ENCODE measurements around the gene TACSTD2.
"Not testable (repeated sequence)": the region's sequence is repeated elsewhere in the genome, so short reads cannot be mapped to it uniquely, and the experiment has no call there.

TACSTD2 gene

DNA sequence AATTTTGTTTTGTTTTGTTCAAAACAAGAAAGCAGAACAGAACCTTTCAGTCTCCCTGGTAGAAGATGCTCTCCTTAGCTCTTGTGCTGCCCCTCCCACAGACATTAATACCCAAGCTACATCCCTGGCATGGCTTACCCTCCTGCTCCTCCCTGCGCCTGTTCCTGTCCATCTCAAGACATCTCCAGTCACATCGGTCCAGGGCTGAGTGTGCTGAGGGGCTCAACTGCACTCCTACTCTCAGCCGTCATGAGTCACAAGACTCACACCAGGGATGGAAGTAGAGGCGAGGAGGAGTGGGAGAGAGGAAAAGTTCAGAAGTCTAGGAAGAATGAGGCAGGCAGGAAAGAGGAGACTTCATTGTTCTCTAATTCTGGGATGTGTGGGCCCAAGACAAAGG, 9.2 kb upstream of the TACSTD2 start:
- DNase-seq, result no peak

- DNase-seq, result no peak
Observed at GRCh38 chr1:58585581-58586151, 8.6 kb upstream of the TACSTD2 start.

DNA sequence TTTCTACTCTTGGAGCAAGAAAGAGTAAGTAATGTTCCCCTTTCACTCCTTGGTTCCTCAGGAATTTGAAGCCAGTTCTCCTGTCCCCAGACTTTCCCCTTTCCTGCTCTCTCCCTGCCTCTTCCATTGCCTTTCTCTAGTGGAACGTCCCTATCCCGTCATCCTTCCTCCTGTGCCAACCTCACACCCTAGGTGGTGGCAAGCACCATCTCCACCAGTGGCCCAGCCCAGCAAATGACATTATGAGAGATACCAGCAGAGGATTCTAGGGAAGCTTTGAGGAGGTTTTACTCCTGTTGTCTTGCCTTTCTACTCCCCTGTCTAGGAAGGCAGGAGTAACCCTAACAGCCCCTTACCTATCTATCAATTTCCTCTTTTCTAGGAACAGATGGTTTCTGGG, 8.1 kb upstream of the TACSTD2 start:
- DNase-seq, result no peak

- peak; percentile 73 for DNase-seq
Observed at GRCh38 chr1:58584082-58584895, 7.2 kb upstream of the TACSTD2 start.

GRCh38 chr1:58583496-58583895, 6.4 kb upstream of the TACSTD2 start:
- DNase-seq, result peak; percentile 85

GRCh38 chr1:58582143-58582542, 5.1 kb upstream of the TACSTD2 start:
- DNase-seq, result not testable (repeated sequence)

DNA sequence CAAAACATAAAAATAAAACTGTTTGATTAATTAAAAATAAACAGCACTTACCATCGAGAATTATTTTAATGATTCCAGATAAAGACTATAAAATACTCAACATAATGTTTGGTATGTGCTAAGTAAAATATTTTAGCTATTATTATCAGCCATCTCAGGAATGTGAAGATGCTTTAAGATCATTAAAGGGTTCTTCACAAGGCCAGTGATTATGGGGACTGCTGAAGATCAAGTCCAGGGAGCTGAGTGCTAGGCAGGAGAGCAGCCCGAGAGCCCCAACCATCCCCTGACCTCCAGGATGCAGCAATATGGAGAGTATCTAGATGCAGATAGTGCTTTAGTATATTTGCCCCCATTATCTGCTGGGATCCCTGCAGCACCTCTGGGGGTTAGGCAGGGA, 4.6 kb upstream of the TACSTD2 start:
- DNase-seq, result no peak

- DNase-seq, result peak; percentile 25
Observed at GRCh38 chr1:58580186-58580585, 3.1 kb upstream of the TACSTD2 start.

GRCh38 chr1:58577654-58578030, 590 bp upstream of the TACSTD2 start:
- no peak for DNase-seq

- no peak for DNase-seq
Observed at GRCh38 chr1:58576325-58576726, 726 bp downstream of the TACSTD2 start.

- DNase-seq, result no peak
Observed at GRCh38 chr1:58575551-58576324, 1.3 kb downstream of the TACSTD2 start.

DNA sequence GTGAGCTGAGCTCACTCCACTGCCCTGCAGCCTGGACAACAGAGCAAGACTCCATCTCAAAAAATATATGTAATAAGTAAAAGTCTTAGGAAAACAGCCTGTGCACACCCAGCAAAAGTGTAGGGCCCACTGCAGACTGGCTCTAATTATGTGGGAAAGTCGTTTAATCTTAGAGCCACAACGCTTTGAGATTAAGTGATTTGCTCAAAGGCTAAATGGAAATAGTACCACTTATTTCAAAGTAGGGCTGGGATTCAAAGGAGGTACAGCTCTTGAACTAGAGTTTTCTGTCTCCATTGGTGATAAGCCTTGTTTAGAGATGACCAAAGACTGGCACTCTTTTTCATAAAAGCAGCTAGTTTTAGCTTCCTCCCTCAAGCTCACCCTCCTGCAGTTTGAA, 2.2 kb downstream of the TACSTD2 start:
- no peak for DNase-seq

DNA sequence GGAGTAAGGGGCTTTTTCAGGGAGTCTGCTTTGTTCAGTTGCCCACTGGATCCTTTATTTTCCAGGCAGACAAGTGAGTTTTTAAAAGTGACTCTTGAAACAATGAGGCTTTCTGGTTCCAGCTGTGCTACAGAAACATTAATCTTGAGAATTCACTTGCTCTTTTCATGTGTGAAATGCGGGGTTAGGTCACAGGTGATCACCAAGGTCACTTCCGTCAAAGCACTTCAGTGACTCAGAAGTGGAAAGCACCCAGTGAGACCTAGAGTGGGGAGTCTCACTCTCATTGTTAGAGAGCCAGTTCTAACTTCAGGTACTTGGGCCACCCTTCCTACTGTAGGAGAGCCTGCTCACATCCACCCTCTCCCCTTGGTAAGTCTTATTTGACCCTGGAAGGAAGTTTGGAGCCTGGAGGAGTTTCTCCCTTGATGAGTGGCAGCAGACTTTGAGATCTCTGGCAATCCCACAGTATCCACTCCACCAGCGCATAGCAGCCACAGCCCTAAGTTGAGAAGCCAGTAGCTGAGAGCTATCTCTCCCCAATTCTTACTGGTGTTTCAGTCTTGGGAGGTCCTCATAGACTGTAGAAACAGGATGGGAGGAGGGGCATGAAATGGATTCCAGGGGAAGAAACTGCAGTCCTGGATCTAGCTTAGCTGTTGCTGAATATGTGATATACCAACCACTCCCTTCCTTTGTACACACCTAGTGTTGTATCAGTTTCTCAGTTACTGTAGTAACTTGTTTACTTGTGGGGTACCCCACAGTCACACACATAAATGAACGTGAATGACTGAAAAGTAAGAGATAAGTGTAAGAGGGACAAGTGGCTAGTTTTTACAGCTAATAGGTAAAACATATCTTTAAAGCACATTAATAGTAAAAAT, 3.1 kb downstream of the TACSTD2 start:
- DNase-seq, result no peak

- no peak for DNase-seq
Observed at GRCh38 chr1:58573138-58573537, 3.9 kb downstream of the TACSTD2 start.

DNA sequence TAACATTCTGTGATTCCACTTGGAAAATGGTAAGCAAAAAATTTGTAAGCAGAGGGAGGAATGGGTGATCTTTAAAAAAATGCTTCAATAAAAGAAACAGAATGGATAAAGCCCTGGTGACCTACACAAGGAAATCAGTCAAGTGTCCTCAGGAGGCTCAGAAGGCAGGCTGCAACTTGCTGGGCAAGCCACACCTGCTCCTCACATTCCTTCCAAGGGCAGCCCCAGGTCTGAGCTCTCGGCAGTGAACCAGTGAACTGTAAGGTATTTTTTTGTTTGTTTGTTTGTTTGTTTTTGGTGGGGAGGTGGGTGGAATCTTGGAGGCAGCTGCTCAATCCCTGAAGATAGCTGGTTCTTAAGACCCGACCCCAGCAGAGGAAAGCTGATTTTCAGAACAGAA, 4.4 kb downstream of the TACSTD2 start:
- DNase-seq, result no peak

DNA sequence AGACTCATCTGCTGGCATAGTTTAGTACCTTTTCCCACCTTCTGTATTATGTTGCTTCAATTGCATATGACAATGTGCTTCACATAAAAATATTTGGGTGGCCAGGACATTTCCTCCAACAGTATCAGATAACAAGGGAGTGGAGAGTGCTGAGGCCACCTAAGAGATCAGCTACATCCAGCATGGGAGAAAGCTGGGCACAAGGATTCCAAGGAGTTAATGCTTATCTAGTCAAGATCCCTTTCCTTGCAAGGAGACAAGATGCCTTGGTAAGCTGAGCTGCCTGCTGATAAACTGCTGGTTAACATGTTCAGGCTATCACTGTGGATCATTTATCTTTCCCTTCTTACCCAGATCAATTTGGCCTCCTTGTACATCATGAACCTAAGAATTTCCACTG, 5.4 kb downstream of the TACSTD2 start:
- DNase-seq, result no peak

DNA sequence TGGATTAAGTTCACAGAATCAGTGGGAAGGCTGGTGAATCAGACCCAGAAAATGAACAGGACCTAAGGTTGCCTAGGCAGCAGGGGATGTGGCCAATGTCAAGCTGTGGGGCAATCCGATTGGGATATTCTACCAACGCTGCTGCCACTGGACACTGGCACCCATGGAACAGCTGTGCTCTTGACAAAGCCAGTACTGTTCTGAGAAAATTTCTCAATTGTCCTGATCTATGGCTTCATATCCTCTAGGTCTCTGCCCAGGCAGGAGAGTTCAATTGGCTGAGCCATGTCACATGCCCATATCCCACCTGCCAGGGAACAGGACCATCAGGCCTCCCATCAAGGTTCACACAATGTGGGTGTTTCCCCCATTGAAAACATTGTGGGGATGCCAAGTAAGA, 6.2 kb downstream of the TACSTD2 start:
- DNase-seq, result no peak

DNA sequence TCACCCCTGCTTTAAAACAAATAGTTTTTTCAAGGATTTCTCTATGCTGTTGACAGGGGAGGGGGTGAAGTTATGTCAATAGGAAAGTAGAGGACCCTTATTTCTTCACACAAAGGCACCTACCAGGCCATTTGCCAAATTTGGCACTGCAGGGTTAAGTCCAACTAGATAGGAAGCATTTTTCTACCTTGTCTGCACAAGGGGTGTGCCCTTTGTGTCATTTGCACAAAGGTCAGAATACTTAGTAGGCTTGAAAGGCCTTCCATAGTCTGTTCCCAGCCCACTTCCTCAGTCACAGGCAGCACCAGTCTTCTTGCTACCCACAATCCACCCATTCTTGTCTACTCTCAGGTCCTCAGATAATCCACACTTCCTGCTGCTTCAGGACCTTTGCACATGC, 7.0 kb downstream of the TACSTD2 start:
- DNase-seq, result no peak

DNA sequence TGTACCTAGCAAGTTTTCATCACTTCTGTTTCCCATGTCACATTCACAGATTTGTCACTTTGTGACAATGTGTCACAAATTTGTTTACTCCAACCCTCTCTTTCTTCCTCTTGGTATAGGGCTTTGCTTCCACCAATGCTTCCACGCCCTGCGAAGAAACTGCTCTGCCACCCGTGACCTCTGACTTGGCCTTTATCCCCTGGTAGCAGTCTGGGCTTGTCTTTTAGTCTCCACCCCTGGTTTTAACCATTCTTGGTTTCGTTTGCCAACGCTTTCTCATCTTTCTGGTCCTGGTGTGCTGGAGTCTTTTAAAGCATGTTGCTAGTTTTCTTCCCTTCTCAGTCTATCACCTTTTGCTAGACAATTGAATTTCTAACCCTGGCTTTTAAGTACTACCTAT, 8.1 kb downstream of the TACSTD2 start:
- no peak for DNase-seq

GRCh38 chr1:58568271-58568860, 8.7 kb downstream of the TACSTD2 start:
- DNase-seq, result no peak

GRCh38 chr1:58566339-58566738, 10.7 kb downstream of the TACSTD2 start:
- DNase-seq, result no peak

GRCh38 chr1:58563715-58564114, 13.3 kb downstream of the TACSTD2 start:
- DNase-seq, result not testable (repeated sequence)

DNA sequence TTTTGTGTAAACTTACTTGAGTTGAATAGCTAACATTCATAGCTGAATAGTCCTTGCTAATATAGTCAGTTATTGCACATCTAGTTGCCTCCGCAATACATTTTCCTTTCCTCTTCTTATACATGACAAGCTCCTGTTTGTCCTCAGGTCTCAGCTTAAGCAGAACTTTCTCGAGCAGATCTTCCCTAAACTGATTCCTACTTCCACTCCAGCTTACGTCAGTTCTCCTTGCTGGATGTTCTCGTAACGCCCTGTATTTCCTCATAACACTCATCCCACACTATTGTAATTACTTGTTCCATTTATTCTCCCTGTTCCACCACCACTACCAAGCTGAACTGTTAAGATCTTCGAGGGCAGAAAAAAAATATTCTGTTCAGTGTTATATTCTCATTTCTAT, 15.4 kb downstream of the TACSTD2 start:
- DNase-seq, result no peak
